ENCODE measurements around the gene GP1BB.

The GP1BB gene

DNA sequence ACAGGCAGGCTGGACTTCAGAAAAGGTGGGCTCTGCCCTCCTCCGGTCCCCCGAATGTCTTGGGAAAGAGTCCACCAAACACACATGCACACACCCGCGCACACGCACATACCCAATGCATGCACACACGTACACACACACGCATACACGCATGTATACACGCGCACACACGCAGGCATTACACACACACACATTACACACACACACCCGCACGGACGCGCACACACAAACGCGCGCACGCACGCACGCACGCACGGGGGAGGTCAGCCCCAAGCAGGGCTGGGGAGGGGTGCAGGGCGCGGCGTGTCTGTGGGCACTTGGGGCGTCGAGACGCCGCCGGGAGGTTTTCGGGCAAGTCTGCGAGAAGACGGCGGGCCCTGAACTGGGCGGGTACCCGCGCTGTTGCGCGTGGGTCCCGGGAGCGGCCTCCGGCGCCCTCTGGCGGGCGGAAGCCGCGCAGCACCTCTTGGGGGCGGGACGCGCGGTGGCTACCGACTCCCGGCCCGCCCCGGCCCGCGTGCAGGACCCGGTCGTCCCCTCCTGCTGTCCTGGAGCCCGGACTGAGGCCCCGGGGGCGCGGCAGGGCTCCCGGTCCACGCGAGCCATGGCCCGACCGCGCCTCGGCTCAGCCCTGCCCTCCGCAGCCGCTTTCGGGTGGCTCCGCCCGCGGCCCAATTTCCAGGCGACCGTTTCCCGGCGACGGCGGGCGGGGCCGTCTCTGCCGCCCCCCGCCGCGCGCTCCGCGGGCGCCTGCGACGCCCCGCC, 5.5 kb upstream of the GP1BB start:
- ChIA-PET CTCF (interaction anchor here (0.6 to 2.5 kb wide), 4 partner anchors 38 to 194 kb away, joined by 3 to 8 read pairs (median 3); partner anchors contain the start of gene CLDN5), POLR2A (no interaction called here)
- TF ChIP-seq FOXA1 (IDR thresholded peaks at IDR 0.05) (no peak), LEF1 (IDR thresholded peaks at IDR 0.05; ENCODE audit: borderline replicate concordance) (0 out of 2 replicates have a peak, but pooled peaks have one; percentile 62), HDGF (IDR thresholded peaks at IDR 0.05; ENCODE audit: borderline replicate concordance) (no peak), CTBP1 (IDR thresholded peaks at IDR 0.05; ENCODE audit: borderline replicate concordance) (no peak), ELF4 (IDR thresholded peaks at IDR 0.05) (no peak), FOXK2 (IDR thresholded peaks at IDR 0.05) (no peak), SUZ12 (IDR thresholded peaks at IDR 0.05) (no peak), L3MBTL2 (conservative IDR thresholded peaks at IDR 0.05) (peak; percentile 82), SP1 (IDR thresholded peaks at IDR 0.05) (no peak), BHLHE40 (IDR thresholded peaks at IDR 0.05; ENCODE audit: borderline replicate concordance) (no peak), ARNT (IDR thresholded peaks at IDR 0.05) (no peak), TARDBP (IDR thresholded peaks at IDR 0.05) (peak; percentile 88; the same call in 1 of the 2 replicates), ZNF384 (IDR thresholded peaks at IDR 0.05) (no peak), NFRKB (IDR thresholded peaks at IDR 0.05) (no peak), FOXM1 (IDR thresholded peaks at IDR 0.05; ENCODE audit: borderline replicate concordance) (no peak)
- TF ChIP-seq, protein P1, sequence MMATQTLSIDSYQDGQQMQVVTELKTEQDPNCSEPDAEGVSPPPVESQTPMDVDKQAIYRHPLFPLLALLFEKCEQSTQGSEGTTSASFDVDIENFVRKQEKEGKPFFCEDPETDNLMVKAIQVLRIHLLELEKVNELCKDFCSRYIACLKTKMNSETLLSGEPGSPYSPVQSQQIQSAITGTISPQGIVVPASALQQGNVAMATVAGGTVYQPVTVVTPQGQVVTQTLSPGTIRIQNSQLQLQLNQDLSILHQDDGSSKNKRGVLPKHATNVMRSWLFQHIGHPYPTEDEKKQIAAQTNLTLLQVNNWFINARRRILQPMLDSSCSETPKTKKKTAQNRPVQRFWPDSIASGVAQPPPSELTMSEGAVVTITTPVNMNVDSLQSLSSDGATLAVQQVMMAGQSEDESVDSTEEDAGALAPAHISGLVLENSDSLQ (IDR thresholded peaks at IDR 0.05): no peak
- DNase-seq (ENCODE audit: extremely low spot score): peak; percentile 92

DNA sequence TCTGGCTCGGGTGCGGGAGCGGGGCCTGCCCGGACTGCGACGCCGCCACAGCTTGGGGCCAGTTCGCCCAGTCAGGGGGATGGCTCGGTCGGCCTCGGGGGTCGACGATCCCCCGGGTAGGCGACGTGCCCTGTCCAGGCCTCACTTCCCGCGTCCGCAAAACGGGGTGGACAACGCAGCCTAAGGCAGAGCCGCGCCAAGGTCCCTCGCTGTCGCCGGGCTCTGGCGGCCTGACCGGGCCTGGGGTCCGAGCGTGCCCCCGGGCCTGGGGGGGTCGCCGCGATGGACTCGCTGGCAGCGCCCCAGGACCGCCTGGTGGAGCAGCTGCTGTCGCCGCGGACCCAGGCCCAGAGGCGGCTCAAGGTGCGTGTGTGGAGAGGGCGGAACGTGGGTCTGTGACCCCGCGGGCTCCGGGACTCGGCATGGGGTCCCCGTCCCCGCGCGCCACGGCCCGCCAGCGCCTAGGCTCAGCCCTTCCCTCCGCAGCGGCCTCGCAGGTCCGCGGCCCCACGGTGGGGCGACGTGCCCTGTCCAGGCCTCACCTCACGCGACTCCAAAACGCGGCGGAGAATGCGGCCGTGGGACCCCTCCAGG, 4.8 kb upstream of the GP1BB start:
- CTCF ChIA-PET: interaction anchor here (0.6 to 1.0 kb wide), 2 partner anchors 192 to 194 kb away, joined by 3 read pairs; partner anchors contain the start of gene CLDN5
- TF ChIP-seq ZNF384 (IDR thresholded peaks at IDR 0.05): no peak
- TF ChIP-seq L3MBTL2 (conservative IDR thresholded peaks at IDR 0.05): no peak
- no peak for TF ChIP-seq FOXA1 (IDR thresholded peaks at IDR 0.05)
- TF ChIP-seq HDGF (IDR thresholded peaks at IDR 0.05; ENCODE audit: borderline replicate concordance): no peak
- POLR2A ChIA-PET: no interaction called here
- no peak for DNase-seq (ENCODE audit: extremely low spot score)

DNA sequence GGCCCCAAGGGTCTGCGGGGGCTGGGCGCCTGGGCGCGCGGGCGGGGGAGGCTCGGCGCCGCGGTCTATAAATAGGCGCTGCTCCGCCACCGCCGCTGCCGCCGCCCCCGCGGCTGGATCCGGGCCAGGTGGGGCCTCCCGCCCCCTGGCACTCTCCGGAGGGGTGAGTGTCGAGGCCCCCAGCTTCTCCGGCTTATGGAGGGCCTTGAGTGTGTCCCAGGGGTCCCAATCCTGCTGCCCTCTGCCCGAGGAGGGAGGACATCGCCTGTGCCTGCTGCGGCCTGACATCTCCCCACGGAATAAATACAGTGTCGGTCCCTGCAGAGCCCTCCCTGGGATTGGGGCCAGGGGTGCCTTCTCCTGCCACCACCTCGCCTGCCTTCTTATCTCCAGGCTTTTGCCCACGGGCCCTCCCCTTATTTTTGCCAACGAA, 4.3 kb upstream of the GP1BB start:
- no peak for DNase-seq (ENCODE audit: extremely low spot score)
- no peak for TF ChIP-seq SUZ12 (IDR thresholded peaks at IDR 0.05)
- TF ChIP-seq NFRKB (IDR thresholded peaks at IDR 0.05): no peak
- no peak for TF ChIP-seq BHLHE40 (IDR thresholded peaks at IDR 0.05; ENCODE audit: borderline replicate concordance)
- TF ChIP-seq ARNT (IDR thresholded peaks at IDR 0.05): no peak
- no peak for TF ChIP-seq CTBP1 (IDR thresholded peaks at IDR 0.05; ENCODE audit: borderline replicate concordance)
- no peak for TF ChIP-seq ZNF384 (IDR thresholded peaks at IDR 0.05)
- no peak for TF ChIP-seq FOXM1 (IDR thresholded peaks at IDR 0.05; ENCODE audit: borderline replicate concordance)
- TF ChIP-seq L3MBTL2 (conservative IDR thresholded peaks at IDR 0.05): no peak
- no peak for TF ChIP-seq FOXA1 (IDR thresholded peaks at IDR 0.05)
- TF ChIP-seq LEF1 (IDR thresholded peaks at IDR 0.05; ENCODE audit: borderline replicate concordance): no peak
- CTCF ChIA-PET: interaction anchor here (0.7 to 1.0 kb wide), 3 partner anchors 12 to 191 kb away, joined by 3 read pairs; no protein-coding TSS in a partner anchor
- POLR2A ChIA-PET: interaction anchor here (0.7 kb wide), 1 partner anchor 23 kb away, joined by 3 read pairs; no protein-coding TSS in a partner anchor

DNA sequence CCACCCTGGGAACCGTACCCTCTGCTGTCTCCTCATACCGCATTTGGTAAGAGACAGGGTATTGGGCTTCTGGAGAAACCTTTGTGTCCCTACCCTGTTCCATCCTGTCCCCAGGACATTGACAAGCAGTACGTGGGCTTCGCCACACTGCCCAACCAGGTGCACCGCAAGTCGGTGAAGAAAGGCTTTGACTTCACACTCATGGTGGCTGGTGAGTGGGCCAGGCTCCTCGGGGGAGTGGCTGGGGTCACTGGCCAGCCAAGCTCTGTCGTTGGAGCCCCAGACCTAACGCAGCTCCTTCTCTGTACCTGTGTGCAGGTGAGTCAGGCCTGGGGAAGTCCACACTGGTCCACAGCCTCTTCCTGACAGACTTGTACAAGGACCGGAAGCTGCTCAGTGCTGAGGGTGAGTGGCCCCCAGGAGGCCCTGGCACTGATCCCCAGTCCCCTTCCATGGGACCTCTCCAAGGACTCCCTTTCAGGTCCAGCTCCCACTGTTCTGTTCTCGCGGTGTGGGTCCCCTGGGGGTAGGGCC, 3.8 kb upstream of the GP1BB start:
- DNase-seq (ENCODE audit: extremely low spot score): no peak
- ChIA-PET CTCF (interaction anchor here (0.7 to 0.8 kb wide), 2 partner anchors 11 to 191 kb away, joined by 3 read pairs; no protein-coding TSS in a partner anchor), POLR2A (interaction anchor here (0.7 kb wide), 1 partner anchor 23 kb away, joined by 3 read pairs; no protein-coding TSS in a partner anchor)
- no peak for TF ChIP-seq LEF1 (IDR thresholded peaks at IDR 0.05; ENCODE audit: borderline replicate concordance)
- no peak for TF ChIP-seq L3MBTL2 (conservative IDR thresholded peaks at IDR 0.05)
- TF ChIP-seq FOXA1 (IDR thresholded peaks at IDR 0.05): no peak
- TF ChIP-seq, protein P1 (IDR thresholded peaks at IDR 0.05): no peak
- TF ChIP-seq NFRKB (IDR thresholded peaks at IDR 0.05): no peak
- no peak for TF ChIP-seq ELF4 (IDR thresholded peaks at IDR 0.05)
- TF ChIP-seq CTBP1 (IDR thresholded peaks at IDR 0.05; ENCODE audit: borderline replicate concordance): no peak
- no peak for TF ChIP-seq FOXK2 (IDR thresholded peaks at IDR 0.05)
- TF ChIP-seq BHLHE40 (IDR thresholded peaks at IDR 0.05; ENCODE audit: borderline replicate concordance): no peak
- TF ChIP-seq SP1 (IDR thresholded peaks at IDR 0.05): no peak
- TF ChIP-seq ZNF384 (IDR thresholded peaks at IDR 0.05): no peak
- TF ChIP-seq HDGF (IDR thresholded peaks at IDR 0.05; ENCODE audit: borderline replicate concordance): no peak
- TF ChIP-seq SUZ12 (IDR thresholded peaks at IDR 0.05): no peak
- TF ChIP-seq ARNT (IDR thresholded peaks at IDR 0.05): no peak
- no peak for TF ChIP-seq TARDBP (IDR thresholded peaks at IDR 0.05)
- no peak for TF ChIP-seq FOXM1 (IDR thresholded peaks at IDR 0.05; ENCODE audit: borderline replicate concordance)

DNA sequence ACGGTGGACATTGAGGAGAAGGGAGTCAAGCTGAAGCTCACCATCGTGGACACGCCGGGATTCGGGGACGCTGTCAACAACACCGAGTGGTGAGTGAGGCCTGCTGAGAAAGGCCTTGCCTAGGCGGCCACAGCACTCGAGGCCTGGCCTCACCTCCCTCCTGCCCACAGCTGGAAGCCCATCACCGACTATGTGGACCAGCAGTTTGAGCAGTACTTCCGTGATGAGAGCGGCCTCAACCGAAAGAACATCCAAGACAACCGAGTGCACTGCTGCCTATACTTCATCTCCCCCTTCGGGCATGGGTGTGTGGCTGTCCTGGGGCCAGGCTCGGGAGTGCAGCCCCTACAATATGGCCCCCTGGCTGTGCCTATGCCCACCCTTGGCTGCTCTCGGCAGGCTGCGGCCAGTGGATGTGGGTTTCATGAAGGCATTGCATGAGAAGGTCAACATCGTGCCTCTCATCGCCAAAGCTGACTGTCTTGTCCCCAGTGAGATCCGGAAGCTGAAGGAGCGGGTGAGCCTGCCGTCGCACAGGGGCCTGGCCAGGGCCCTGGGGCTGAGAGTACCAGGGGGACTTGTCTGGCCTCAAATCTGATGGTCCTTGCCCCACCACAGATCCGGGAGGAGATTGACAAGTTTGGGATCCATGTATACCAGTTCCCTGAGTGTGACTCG, 3.0 kb upstream of the GP1BB start:
- CTCF ChIA-PET: interaction anchor here (0.8 to 1.6 kb wide), 2 partner anchors 10 to 190 kb away, joined by 3 to 5 read pairs; no protein-coding TSS in a partner anchor
- POLR2A ChIA-PET: no interaction called here
- DNase-seq (ENCODE audit: extremely low spot score): no peak
- TF ChIP-seq, protein P1 (IDR thresholded peaks at IDR 0.05): no peak
- TF ChIP-seq FOXA1 (IDR thresholded peaks at IDR 0.05) (no peak), ELF4 (IDR thresholded peaks at IDR 0.05) (no peak), L3MBTL2 (conservative IDR thresholded peaks at IDR 0.05) (no peak), ARNT (IDR thresholded peaks at IDR 0.05) (no peak), BHLHE40 (IDR thresholded peaks at IDR 0.05; ENCODE audit: borderline replicate concordance) (no peak), CTBP1 (IDR thresholded peaks at IDR 0.05; ENCODE audit: borderline replicate concordance) (no peak), NFRKB (IDR thresholded peaks at IDR 0.05) (no peak), FOXK2 (IDR thresholded peaks at IDR 0.05) (no peak), TARDBP (IDR thresholded peaks at IDR 0.05) (no peak), SP1 (IDR thresholded peaks at IDR 0.05) (no peak), FOXM1 (IDR thresholded peaks at IDR 0.05; ENCODE audit: borderline replicate concordance) (no peak), SUZ12 (IDR thresholded peaks at IDR 0.05) (no peak), LEF1 (IDR thresholded peaks at IDR 0.05; ENCODE audit: borderline replicate concordance) (no peak), ZNF384 (IDR thresholded peaks at IDR 0.05) (no peak), HDGF (IDR thresholded peaks at IDR 0.05; ENCODE audit: borderline replicate concordance) (no peak)

All from HEK293T (cell line).